MCF 10A (cell line): ENCODE results near the gene SLX4IP. TPM values are rescaled to one million over a fixed set of nuclear protein-coding genes. Genes with fewer than 3 reads are reported as not detected.
A peak's percentile ranks its signal among the peaks of the same experiment; 100 is the strongest.

Experiments
- BruUV-seq: library from RNA; stranded (reverse); fragments of 400-500 nt; replicated peaks from 2 replicates; lab custom pipeline; 2021; lab: Mats Ljungman, UMichigan
- CTCF ChIA-PET: fragments of 300-600 bp; sonication (Branson Sonifier 250); formaldehyde crosslinking; extraction: SDS; loops from one replicate; lab custom pipeline; 2021; ENCODE audit warnings: antibody characterized with exemption, inconsistent platforms; lab: Yijun Ruan, JAX
- POLR2A ChIA-PET: fragments of 300-600, 350-650 bp; sonication (Branson Sonifier 250); formaldehyde crosslinking; extraction: SDS; loops from one replicate; lab custom pipeline; 2020; ENCODE audit warnings: antibody characterized with exemption, inconsistent platforms; lab: Yijun Ruan, JAX
- DNase-seq: peaks from one replicate; pipeline ENCODE4 v3.0.0-alpha.2; 2018; ENCODE audit not compliant: unreplicated experiment
- H3K27ac Mint-ChIP-seq: one replicate; pipeline ENCODE4 v1.8.0; 2022; ENCODE audit warnings: mild to moderate bottlenecking, low read depth, mixed read lengths; ENCODE audit not compliant: unreplicated experiment
- H3K27me3 Mint-ChIP-seq: one replicate; pipeline ENCODE4 v1.8.0; 2022; ENCODE audit warnings: mixed read lengths; ENCODE audit not compliant: insufficient read depth, unreplicated experiment
- H3K36me3 Mint-ChIP-seq: one replicate; pipeline ENCODE4 v1.8.0; 2022; ENCODE audit warnings: mild to moderate bottlenecking, moderate library complexity, mixed read lengths; ENCODE audit not compliant: insufficient read depth, unreplicated experiment
- H3K4me1 Mint-ChIP-seq: one replicate; pipeline ENCODE4 v1.8.0; 2022; ENCODE audit warnings: mixed read lengths; ENCODE audit not compliant: insufficient read depth, unreplicated experiment
- H3K4me3 Mint-ChIP-seq: one replicate; pipeline ENCODE4 v1.8.0; 2022; ENCODE audit warnings: mild to moderate bottlenecking, moderate library complexity, mixed read lengths; ENCODE audit not compliant: unreplicated experiment
- H3K9me3 Mint-ChIP-seq: one replicate; pipeline ENCODE4 v1.8.0; 2022; ENCODE audit warnings: mixed read lengths; ENCODE audit not compliant: unreplicated experiment
- intact Hi-C: fragments of 100-400 bp; cut with micrococcal nuclease; formaldehyde crosslinking; loops from 2 replicates; pipeline ENCODE4 v1.14.1; 2022
- total RNA-seq: library from RNA; stranded (reverse); gene quantifications from 2 replicates; pipeline ENCODE4 v1.2.3, GENCODE V29; 2022
- TF ChIP-seq, protein P1 (sequence below): fragments of 200-600 bp; IDR thresholded peaks from one replicate; pipeline ENCODE4 v1.8.0; 2022; ENCODE audit warnings: antibody characterized with exemption, mild to moderate bottlenecking; ENCODE audit not compliant: unreplicated experiment

Gene SLX4IP
- total RNA-seq, 1 experiment from 2014 or later = 11.2 TPM

DNA sequence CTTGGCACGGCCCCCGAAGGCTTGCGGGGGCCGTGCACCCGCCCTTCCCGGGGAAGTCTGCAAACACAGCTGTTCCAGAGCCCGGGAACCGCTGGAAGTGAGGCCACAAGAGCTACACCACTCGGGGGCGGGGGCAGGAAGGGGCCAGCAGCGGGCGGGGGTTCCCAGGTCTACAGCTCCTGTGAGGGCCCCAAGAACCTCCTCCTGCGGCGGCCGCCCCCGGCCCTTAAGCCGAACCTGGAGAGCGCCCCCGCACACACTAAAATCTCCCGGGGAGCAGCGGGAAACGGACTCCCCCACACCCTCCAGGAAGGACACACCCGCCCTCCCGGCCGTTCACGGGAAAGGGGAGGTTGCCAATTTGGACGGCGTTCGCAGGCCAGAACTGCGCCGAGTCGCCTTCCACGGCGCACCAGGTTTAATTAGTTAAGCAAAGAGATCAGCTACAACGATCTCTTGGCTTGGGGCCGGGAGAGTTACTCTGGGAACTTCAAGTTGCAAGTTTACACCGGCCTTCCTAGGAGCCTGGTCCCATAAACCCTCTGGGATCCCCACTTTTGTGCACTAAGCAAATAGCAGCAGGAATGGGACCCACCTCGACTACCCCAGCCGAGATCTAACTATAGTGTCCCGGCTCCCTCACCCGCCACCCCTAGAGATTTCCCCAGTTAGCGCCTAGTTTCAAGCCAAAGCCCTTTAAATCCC is 237.0 kb downstream of the SLX4IP start:
- Mint-ChIP-seq H3K4me1 (peaks cover 29% of the 10 kb centered on the region), H3K4me3 (peak overlapping the region; percentile 98), H3K27ac (peak overlapping the region; percentile 91), H3K27me3 (no peaks in the 10 kb centered on the region), H3K36me3 (peaks cover 41% of the 10 kb centered on the region), H3K9me3 (no peaks in the 10 kb centered on the region)
- POLR2A ChIA-PET = interaction anchor here (0.6 to 13.1 kb wide), 71 partner anchors 10 to 872 kb away, joined by 3 to 170 read pairs (median 5); partner anchors contain the start of genes MKKS and SLX4IP
- no TSS peak for BruUV-seq
- DNase-seq = peak; percentile 85
- TF ChIP-seq, protein P1, sequence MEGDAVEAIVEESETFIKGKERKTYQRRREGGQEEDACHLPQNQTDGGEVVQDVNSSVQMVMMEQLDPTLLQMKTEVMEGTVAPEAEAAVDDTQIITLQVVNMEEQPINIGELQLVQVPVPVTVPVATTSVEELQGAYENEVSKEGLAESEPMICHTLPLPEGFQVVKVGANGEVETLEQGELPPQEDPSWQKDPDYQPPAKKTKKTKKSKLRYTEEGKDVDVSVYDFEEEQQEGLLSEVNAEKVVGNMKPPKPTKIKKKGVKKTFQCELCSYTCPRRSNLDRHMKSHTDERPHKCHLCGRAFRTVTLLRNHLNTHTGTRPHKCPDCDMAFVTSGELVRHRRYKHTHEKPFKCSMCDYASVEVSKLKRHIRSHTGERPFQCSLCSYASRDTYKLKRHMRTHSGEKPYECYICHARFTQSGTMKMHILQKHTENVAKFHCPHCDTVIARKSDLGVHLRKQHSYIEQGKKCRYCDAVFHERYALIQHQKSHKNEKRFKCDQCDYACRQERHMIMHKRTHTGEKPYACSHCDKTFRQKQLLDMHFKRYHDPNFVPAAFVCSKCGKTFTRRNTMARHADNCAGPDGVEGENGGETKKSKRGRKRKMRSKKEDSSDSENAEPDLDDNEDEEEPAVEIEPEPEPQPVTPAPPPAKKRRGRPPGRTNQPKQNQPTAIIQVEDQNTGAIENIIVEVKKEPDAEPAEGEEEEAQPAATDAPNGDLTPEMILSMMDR = no peak
- CTCF ChIA-PET = interaction anchor here (0.5 to 3.4 kb wide), 53 partner anchors 9 to 875 kb away, joined by 3 to 35 read pairs (median 4); no protein-coding TSS in a partner anchor
- intact Hi-C loops = loop anchor here (1.0 to 10.0 kb wide), 11 partner anchors 67 to 1057 kb away; no protein-coding TSS in a partner anchor

DNA sequence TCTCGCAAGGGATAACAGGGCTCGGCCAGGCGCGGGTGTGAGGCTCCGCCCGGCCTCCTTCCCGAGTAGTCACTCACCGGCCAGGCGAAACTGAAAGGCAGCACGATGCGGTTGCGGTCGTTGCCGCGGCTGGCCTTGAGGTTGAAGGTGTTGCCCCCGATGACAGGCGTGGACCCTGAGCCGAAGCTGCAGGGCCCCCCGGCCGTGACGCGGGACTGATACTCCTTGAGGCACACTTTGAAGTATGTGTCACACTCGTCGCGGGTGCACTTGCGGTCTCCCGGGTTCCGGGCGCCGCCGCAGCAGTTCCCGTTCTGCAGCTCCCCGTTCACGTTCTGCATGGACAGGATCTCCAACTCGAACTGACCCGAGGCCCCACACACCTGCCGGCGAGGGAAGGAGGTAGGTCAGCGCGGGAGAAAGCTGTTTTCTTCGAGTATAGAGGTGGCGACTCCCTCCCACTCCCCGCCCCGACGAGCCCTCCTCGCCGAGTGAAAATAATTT is 237.6 kb downstream of the SLX4IP start:
- Mint-ChIP-seq H3K9me3 (no peaks in the 10 kb centered on the region), H3K27me3 (no peaks in the 10 kb centered on the region), H3K4me1 (peaks cover 24% of the 10 kb centered on the region), H3K36me3 (peaks cover 39% of the 10 kb centered on the region), H3K27ac (peak overlapping the region; percentile 91), H3K4me3 (peak overlapping the region; percentile 98)
- DNase-seq = peak; percentile 69
- ChIA-PET POLR2A (interaction anchor here (0.6 to 13.1 kb wide), 43 partner anchors 10 to 872 kb away, joined by 3 to 170 read pairs (median 8); partner anchors contain the start of genes MKKS and SLX4IP), CTCF (interaction anchor here (0.5 to 3.4 kb wide), 20 partner anchors 10 to 871 kb away, joined by 3 to 35 read pairs (median 9); no protein-coding TSS in a partner anchor)
- TF ChIP-seq, protein P1 = no peak
- intact Hi-C loops = loop anchor here (1.0 to 10.0 kb wide), 6 partner anchors 92 to 1058 kb away; no protein-coding TSS in a partner anchor
- BruUV-seq = no TSS peak

DNA sequence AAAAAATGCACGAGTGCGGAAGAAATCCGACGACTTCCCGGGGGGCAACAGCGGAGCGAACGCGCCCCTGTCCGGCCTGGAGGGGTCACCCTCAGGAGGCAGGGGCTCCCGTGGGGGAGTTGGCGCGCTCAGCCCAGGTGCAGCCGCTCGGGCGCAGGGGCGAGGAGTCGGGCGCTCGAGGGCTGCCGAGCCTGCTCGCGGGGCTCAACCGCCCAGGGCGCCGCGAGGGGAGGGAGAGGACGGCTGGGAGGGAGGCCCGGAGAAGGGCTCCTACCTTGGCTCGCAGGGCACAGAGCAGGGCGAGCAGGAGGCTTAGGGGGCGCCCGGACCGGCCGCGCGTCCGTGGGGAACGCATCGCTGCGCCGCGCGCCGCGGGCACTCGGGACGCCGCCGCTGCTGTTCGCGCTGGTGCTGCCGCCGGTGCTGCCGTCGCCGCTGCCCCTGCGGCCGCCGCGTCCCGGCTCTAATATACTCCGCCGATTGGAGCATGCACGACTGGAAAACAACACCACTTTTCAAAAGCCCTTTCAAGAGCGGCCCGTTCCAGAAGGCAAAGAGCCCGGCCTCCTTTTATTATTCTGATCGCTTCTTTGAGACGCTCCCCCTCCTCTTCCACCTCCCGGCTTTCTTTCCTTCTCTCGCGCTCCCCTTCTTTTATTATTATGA is 238.2 kb downstream of the SLX4IP start:
- POLR2A ChIA-PET = interaction anchor here (0.6 to 13.1 kb wide), 72 partner anchors 9 to 677 kb away, joined by 3 to 170 read pairs (median 5); partner anchors contain the start of genes MKKS and SLX4IP
- DNase-seq = no peak
- intact Hi-C loops = loop anchor here (5.0 to 10.0 kb wide), 4 partner anchors 91 to 1059 kb away; no protein-coding TSS in a partner anchor
- H3K27ac Mint-ChIP-seq = peak overlapping the region; percentile 91
- H3K4me3 Mint-ChIP-seq = peak overlapping the region; percentile 98
- no peaks in the 10 kb centered on the region for H3K9me3 Mint-ChIP-seq
- CTCF ChIA-PET = interaction anchor here (0.5 to 3.4 kb wide), 27 partner anchors 13 to 644 kb away, joined by 3 to 35 read pairs (median 4); no protein-coding TSS in a partner anchor
- H3K27me3 Mint-ChIP-seq = no peaks in the 10 kb centered on the region
- peaks cover 24% of the 10 kb centered on the region for H3K4me1 Mint-ChIP-seq
- peaks cover 36% of the 10 kb centered on the region for H3K36me3 Mint-ChIP-seq
- BruUV-seq = TSS peak; percentile 67
- TF ChIP-seq, protein P1 = no peak
